ENCODE data around the gene CD6.

GRCh38 chr11:61012737-61013215, 41.3 kb downstream of the CD6 start:
- TF ChIP-seq CTCF (IDR thresholded peaks at IDR 0.05) (no peak), POLR2A (IDR thresholded peaks at IDR 0.05) (no peak), POLR2AphosphoS5 (IDR thresholded peaks at IDR 0.05) (no peak)

Measured in prostate gland (tissue), 2 donors.